Measurements from ENCODE around the gene SRGAP2B. TPM values are rescaled to one million over a fixed set of nuclear protein-coding genes. Genes with fewer than 3 reads are reported as not detected.
"Not testable (repeated sequence)": the region's sequence is repeated elsewhere in the genome, so short reads cannot be mapped to it uniquely, and the experiment has no call there.

Gene SRGAP2B
- total RNA-seq, 1 donor from 2014 or later = 11.5 TPM

DNA sequence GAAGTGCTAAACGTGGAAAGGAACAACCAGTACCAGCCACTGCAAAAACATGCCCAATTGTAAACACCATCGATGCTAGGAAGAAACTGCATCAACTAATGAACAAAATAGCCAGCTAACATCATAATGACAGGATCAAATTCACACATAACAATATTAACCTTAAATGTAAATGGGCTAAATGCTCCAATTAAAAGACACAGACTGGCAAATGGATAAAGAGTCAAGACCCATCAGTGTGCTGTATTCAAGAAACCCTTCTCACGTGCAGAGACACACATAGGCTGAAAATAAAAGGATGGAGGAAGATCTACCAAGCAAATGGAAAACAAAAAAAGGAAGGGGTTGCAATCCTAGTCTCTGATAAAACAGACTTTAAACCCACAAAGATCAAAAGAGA lies 128.6 kb downstream of the SRGAP2B start:
- intact Hi-C loops (cut with DNase I); DNase-seq (ENCODE audit: low spot score): not testable (repeated sequence)

DNA sequence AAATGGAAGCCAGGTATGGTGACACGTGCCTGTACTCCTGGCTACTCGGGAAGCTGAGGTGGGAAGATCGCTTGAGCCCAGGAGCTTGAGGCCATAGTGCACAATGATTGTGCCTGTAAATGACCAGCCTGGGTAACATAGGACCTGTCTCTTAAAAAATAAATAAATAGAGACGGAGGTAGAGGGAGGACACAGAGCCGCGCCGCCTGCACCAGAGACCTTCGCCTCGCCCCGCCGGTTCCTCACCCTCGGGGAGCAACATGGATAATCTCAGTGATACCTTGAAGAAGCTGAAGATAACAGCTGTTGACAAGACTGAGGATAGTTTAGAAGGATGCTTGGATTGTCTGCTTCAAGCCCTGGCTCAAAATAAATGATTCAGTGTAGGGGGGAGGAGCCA lies 130.4 kb downstream of the SRGAP2B start:
- intact Hi-C loops (cut with DNase I); DNase-seq (ENCODE audit: low spot score): not testable (repeated sequence)

DNA sequence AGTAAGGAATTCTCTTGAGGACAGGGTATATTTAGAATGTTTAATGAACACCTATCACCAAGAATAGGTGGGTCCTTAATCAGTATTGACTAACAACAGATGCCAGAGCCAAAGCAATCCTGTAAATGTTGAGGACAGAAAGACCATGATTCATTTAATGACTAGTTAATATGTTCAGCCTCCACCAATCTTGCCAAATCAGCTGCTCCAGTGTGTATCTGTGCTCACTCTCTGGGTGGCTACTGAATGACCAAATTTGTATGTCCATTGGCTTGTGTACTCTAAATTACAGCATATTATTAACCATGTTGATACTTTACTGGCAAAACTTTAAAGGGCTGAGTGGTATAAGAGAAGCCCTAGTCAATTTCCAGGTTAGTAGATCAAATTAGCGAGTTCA lies 130.9 kb downstream of the SRGAP2B start:
- DNase-seq (ENCODE audit: low spot score); intact Hi-C loops (cut with DNase I): not testable (repeated sequence)

DNA sequence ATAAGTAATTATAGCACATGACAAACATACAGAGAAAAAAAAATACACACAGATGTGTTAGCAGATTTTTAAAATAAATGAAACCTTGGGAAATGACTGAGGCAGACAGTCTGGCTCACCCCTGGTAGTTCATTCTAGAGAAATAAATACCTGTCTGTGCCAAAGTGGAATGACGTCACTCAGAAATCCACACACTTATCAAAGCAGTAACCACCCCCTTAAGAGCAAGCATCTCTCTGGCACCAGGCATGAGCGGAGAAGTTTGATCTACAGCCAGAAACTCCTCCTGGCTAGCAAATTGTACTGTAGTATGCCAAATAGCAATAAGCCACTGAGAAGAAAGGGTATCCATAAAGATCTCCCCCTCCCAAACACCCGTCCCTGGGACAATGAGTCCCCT lies 131.6 kb downstream of the SRGAP2B start:
- DNase-seq (ENCODE audit: low spot score); intact Hi-C loops (cut with DNase I): not testable (repeated sequence)

DNA sequence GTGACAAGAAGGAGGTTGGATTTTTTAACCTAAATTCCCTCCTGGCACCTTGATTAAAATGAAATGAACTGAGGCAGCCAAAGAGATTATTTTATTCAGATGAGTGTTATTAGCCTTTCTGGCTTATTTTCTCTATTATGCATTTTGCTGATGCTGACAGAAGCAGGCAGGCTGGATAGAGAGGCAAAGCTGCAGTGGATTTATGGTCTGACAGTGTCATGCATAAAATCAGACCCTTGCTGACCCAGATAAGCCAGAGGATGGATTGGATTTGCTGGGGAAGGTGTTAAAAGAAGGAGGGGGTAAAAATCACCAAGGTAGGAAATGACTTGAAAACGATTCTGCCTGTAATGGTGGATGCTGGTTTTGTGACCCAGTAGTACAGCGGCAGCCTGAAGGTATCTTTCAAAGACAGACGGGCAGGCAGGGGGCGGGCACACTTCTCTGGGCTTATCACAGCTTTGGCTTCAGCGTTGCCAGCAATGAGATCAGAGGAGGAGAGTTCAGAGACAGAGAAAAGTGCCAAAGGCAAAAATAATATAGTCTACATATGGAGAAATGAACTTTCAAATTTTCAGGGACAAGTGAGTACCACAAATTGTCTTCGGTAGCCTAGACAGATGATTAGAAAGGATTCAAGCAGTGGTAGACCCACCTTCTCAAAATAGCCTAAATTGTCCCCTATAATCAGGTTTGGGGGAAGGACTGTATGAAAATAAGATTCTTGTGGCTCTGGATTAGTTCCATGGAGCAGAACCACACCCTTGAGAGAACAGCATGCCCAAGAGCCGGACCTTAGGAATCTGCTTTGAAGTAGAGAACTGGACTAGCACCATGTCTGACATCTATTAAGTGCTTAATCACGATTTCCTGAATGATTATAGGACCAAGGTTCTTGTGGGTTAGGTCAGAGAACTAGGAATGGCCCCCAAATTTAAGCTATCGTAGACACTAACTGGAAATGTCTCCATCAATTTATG lies 133.2 kb downstream of the SRGAP2B start:
- DNase-seq (ENCODE audit: low spot score); intact Hi-C loops (cut with DNase I): not testable (repeated sequence)

DNA sequence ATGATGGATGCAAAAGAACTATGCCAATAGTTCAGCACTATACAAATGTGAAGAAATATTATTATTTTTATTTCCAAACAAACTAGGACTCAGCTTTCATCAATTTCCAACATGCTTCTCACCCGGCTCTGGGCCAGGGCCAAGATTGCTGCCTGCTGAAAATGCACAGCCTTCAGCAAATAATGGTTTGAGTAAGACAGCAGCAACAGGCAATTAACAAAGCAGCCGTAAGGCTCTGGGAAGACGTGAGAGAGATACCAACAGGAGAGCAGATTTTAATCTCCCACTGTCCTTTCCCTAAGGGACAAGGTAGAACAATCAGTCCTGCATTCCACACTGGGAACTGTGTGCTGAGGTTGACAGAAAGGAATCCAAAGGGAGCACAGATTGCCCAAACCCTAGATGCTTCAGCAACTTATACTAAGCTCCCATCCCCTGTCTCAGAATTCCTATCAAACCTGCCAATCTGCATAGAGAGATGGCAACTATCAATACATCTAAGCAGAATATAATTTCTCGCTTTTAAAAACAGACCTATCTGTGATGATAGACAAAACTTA lies 134.1 kb downstream of the SRGAP2B start:
- intact Hi-C loops (cut with DNase I); DNase-seq (ENCODE audit: low spot score): not testable (repeated sequence)

DNA sequence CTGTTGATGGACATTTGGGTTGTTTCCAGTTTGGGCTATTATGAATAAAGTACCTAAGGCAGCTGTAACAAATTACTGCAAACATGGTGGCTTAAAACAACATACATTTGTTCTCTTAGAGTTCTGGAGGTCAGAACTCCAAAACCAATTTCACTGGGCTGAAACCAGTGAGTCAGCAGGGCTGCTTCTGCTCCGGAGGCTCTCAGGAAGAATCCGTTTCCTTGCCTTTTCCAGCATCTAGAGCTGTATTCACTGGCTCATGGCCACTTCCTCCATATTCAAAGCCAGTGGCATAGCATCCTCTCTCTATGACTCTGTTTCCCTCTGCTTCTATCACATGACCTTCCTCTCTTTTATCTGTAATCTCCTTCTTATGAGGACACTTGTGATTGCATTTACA lies 146.7 kb downstream of the SRGAP2B start:
- DNase-seq (ENCODE audit: low spot score); intact Hi-C loops (cut with DNase I): not testable (repeated sequence)

DNA sequence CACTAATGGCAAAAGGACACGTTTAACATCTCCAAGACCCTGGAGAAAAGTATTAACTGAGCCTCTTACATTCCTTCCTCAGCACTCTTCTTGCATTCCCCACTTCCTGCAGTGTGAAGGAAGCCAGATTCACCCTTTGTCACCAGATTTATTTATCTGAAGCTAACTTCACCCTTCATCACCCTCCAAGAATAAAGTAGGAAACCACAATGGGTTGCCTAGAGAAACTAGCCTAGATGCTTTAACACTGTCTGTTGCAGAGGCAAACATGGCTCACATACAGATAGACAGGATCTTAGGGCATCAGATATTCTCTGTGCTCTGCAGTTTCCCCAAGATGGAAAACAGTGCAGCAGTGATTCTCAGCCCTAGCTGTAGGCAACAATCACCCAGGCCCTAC lies 147.6 kb downstream of the SRGAP2B start:
- intact Hi-C loops (cut with DNase I); DNase-seq (ENCODE audit: low spot score): not testable (repeated sequence)

DNA sequence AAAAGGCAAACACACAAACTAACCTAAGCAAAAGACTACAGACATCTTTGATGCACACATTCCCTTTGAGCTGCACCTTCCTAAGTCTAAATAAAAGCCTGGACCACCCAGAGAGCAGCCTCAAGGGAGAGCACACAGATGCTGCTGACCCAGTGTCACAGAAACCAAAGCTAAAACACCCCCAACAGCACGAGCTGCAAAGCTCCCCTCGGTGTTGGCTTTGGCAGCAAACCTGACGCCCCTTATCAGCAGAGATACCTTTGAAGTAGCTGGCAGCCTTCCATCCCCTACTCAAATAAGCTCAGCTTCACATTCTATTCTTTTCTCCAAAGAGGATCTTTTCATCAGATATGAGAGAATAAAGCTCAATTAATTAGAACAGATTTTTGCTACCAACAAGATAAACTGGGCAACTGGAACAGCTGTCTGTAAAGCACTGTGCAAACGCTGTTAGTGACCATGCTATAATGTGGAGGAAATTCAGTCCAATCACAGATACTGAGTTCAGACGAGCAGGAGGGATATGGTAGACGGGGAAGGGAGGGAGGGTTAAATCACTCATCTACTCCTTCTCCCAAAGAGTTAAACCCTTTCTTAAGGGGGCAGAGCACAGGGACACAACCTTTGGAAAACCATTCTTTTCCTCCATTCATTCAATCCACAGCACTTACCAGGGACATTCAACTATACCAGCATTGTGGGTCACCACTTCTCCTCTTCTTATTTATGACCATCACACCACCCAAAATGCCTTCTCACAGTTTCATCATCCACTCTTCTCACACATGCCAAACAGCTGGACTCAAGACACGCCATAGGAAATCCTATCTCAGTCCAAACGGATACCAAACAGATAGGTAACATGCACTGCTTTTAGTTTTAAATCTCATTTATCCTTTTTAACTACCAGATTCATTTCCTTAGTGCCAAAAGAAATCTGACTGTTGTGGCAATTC lies 148.3 kb downstream of the SRGAP2B start:
- intact Hi-C loops (cut with DNase I); DNase-seq (ENCODE audit: low spot score): not testable (repeated sequence)

DNA sequence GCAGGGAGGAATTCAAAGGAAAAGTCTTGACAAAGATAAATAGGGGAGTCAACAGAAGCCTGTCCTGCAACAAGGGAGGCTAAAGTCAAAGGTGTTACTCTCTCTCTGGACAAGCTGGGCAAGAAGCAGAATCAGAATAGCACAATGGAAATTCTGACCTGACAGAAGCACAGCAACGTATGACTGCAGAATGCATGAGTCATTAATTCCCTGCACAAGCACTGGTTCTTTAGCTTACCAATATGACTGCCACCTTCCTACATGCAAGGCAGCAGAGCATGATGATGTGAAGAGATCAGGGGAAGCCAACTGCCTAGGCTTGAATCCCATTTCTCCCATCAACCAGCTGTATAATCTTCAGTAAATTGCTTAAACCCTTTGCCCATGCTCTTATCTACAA lies 153.4 kb downstream of the SRGAP2B start:
- DNase-seq (ENCODE audit: low spot score); intact Hi-C loops (cut with DNase I): not testable (repeated sequence)

DNA sequence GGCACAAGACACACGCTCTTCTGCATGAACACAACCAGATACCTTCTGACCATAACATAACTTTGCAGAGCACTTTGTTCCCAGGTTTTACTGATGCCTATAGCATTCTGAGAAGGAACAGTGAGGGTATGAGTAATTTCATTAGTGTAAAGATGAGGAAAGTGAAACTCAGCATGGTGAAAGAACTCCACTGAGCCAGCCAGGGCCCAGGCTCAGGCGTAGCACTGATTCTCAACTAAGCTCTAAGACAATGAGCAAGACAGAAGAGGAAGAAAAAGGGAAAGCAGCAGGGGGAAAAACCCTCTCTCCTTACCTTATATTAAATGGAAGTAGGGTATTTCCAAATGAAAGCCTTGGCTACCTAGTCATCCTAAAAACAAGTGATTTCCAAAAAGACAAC lies 155.1 kb downstream of the SRGAP2B start:
- DNase-seq (ENCODE audit: low spot score); intact Hi-C loops (cut with DNase I): not testable (repeated sequence)

DNA sequence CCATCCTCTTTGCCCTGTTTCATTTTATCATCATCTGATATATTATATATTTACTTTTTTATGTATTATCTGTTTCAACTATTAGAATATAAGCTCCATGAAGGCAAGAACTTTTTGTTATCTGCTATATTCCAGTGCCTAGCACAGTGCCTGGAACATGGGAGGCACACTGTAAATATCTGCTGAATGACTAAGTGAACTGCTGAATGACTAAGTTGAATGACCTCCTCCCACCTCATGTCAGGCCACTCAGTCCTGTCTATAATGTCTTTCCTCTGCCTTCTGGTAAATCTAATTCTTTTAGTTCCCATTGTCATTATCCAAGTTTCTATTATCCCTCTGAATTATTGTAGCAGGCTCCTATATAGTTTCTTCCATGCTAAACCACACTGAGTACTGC lies 156.5 kb downstream of the SRGAP2B start:
- DNase-seq (ENCODE audit: low spot score); intact Hi-C loops (cut with DNase I): not testable (repeated sequence)

DNA sequence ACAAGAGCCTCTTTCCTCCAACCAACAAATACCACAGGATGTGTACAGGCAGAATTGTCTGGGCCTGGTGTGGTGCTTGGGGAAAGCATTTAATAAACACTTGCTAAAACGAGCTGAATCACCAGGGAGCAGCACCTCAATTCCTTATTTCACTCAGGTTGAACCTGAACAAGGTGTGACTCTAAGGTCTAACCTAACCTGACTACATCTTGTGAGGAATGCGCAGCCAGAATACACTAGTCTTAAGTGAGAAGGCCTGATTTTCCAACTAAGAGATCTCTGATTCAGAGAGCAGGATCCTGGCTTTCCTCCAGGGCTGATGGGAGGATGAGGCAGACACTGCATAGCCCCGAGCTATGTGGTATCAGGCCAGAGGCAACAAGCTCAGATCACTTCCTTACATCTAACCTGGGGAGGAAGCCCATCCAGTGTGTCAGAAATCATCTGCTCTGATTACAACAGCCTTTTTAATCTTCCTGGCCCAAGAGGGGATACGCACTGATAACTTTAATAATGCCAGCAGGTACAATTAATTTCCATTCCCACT lies 158.9 kb downstream of the SRGAP2B start:
- DNase-seq (ENCODE audit: low spot score); intact Hi-C loops (cut with DNase I): not testable (repeated sequence)

DNA sequence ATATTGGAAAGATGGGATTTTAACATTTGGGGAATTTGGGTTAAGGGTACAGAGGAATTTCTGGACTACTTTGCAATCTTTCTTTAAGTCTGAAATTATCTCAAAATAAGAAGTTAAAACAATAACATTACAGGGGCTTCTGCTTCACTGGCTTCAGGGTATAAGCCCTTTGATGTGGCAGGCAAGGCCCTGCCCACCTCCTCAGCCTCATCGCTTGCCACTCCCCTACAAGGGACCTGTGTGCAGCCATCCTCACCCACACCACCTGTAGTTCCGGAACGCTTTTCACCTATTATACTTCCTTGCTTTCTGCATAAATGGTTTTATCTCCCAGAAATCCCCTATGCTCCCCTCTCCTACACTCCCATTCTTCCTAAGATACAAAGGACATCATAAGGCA lies 159.8 kb downstream of the SRGAP2B start:
- intact Hi-C loops (cut with DNase I); DNase-seq (ENCODE audit: low spot score): not testable (repeated sequence)

DNA sequence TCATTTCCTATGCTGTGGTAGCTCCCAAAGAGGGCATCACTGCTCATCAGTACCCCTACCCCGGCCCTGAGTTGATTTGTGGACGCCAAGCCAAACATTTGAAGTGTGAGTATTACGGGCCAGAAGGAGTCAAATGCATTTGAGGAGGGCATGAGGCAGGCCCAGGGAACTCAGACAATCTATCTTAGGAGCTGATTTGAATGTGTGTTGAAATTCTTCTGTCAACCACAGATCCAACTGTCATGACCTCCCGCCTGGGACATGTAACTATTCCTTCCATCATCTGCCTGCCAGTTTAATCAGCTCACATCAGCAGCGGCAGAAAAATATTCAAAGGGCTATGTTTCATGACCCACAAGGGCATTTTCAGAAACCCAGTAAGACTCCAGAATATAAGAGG lies 162.1 kb downstream of the SRGAP2B start:
- DNase-seq (ENCODE audit: low spot score); intact Hi-C loops (cut with DNase I): not testable (repeated sequence)

DNA sequence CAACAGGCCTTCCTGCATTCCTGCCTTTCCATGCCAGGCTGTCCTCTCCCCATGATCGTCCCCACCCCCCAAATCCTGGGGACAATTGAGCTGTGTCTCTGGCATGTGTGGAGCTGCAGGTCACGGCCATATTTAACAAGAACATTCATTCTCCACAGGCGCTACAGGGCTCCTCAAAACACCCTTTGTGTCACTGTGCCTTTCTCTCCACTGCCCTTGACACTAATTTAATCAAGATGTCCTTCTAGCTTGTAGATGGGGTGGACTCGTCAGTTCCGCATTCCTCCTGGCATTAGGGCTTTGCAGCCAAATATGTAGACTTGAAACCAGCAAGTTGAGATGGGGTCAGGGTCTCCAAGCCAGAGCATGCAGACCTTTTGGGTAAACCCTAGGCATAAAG lies 163.0 kb downstream of the SRGAP2B start:
- intact Hi-C loops (cut with DNase I); DNase-seq (ENCODE audit: low spot score): not testable (repeated sequence)

DNA sequence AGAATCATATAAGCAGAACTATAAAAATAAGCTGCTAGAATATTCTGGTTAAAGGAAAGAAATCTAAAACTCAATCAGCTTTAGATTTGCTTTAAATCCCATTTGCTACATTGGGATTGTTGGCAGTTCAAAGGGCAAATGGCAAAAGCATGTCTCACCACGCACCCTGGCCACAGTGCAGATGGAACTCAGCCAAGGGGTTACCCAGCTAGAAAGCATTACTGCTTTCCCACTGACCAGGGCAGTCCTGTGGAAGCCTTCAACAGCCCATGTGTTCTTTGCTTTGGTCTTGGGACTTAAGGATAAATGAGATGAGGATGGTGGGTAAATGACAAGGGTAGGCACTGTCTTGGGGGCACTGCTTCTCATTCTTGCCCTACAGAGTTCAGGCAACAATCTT lies 163.6 kb downstream of the SRGAP2B start:
- intact Hi-C loops (cut with DNase I); DNase-seq (ENCODE audit: low spot score): not testable (repeated sequence)

DNA sequence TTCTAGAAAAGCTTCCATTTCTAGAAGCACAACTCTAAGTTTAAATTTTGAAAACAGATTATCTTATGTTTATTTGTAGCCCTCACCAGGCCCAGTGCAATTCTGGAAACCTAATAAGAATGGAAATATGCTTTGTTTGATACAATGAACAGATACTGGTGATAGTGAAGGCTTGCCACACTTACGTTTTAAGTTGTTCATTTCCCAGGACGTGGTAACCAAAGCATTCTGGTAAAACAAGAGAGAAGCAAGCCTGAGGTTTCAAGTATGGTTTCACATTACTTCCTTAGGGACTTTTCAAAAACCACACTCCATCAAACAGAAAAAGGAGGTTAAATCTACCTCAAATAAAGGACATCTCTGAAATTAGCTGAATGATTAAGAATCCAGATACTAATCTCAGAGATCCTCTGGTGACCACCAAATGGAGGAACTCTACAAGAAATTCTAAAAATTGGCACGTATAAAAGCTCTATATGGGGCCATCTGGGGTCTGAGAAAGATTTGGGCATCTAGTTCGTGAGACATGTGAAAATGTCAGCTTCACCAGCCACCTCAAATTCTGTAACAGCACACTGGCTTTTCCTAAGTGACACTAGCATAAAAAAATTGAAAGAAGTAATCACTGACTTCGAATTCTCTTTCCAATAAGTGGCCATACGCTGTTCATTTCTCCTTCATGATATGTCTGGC lies 164.9 kb downstream of the SRGAP2B start:
- DNase-seq (ENCODE audit: low spot score); intact Hi-C loops (cut with DNase I): not testable (repeated sequence)

DNA sequence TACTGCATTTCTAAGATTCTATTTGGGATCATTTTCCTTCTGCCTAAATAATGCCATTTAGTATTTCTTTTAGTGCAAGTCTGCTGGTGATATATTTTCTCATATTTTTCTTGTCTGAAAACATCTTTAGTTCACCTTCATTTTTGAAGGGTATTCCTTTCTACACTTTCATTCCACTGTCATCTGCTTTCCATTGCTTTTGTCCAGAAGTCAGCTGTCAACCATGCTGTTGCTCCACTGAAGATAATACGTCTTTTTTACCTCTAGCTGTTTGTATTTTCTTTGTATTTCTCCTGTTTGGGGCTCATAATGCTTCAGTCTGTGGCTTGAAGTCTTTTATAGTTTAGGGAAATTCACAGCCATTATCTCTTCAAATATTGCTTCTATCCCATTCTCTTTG lies 167.8 kb downstream of the SRGAP2B start:
- DNase-seq (ENCODE audit: low spot score); intact Hi-C loops (cut with DNase I): not testable (repeated sequence)
